Subcutaneous adipose tissue (tissue), 4 donors: ENCODE results near the gene LCE1E. TPM values are rescaled to one million over a fixed set of nuclear protein-coding genes. Genes with fewer than 3 reads are reported as not detected.

Source experiments
- total RNA-seq, 4 donors: library from RNA; depleted of rRNA; stranded (reverse); fragments of >200 nt; gene quantifications; one replicate each; pipeline ENCODE4 v1.1.0, GENCODE V29; 2016
- TF ChIP-seq, protein P1 (sequence below): fragments of 450-650 bp; IDR thresholded peaks from one replicate; pipeline ENCODE4 v1.5.1; 2016; ENCODE audit warnings: low read depth, mild to moderate bottlenecking, control low read depth, antibody characterized with exemption, moderate library complexity

LCE1E gene
- total RNA-seq, 4 donors from 2014 or later: not detected

DNA sequence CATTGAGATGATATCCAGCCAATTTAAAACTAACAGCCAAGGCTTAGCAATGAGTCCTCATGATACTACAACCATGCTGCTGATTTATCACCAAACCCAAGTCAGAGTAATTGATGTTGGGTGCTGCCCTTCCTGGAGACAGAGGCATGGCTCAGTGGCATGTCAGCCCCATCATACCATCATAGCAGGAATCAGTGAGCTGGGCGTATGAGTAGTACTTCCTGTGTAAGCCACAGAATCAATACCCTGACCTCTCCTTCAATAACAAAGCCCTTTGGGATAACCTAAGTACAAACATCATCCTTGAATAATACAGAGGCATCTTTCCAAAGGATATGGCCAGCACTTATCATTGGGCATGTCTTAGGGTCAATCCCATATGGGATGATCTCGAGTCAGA, 3.0 kb upstream of the LCE1E start:
- TF ChIP-seq, protein P1, sequence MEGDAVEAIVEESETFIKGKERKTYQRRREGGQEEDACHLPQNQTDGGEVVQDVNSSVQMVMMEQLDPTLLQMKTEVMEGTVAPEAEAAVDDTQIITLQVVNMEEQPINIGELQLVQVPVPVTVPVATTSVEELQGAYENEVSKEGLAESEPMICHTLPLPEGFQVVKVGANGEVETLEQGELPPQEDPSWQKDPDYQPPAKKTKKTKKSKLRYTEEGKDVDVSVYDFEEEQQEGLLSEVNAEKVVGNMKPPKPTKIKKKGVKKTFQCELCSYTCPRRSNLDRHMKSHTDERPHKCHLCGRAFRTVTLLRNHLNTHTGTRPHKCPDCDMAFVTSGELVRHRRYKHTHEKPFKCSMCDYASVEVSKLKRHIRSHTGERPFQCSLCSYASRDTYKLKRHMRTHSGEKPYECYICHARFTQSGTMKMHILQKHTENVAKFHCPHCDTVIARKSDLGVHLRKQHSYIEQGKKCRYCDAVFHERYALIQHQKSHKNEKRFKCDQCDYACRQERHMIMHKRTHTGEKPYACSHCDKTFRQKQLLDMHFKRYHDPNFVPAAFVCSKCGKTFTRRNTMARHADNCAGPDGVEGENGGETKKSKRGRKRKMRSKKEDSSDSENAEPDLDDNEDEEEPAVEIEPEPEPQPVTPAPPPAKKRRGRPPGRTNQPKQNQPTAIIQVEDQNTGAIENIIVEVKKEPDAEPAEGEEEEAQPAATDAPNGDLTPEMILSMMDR: no peak

DNA sequence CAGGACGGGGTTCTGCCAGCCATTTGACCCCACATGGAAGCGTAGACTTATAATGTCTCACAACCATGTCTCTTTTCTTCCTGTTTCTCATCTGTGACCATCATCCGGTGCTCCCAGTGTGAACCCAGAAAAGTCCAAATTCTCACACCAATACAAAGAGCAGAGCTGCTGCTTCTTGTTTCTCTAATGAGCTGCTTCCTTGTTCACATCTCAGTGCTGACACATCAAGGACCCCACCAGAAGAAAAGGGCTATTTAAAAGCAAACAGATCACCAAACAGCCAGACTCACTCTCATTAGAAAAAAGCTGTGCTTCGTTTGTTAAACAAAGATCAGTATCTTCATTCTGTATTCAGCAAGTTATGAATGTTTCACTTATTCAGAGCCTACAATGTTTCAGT, 9.6 kb downstream of the LCE1E start:
- TF ChIP-seq, protein P1: no peak

DNA sequence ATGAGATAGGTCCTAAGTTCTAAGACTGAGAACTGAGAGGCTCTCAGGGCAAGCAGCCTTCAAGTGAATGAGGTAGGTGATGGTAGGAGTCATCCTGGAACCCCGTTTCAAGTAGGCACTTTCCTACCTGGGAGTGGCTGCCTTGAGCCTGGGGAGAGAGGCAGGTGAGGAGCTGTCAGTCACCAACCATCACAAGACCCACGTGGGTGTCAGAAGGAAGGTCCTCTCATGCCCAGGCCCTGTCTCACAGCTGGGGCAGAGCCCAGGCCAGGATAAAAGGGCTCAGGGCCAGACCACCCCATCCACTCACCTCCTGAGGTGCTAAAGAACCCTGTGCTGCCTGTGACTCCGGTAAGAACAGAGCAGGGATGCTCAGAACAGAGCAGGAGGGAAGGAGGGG, 10.4 kb downstream of the LCE1E start, which contains the start of gene LCE1D:
Gene LCE1D, plus strand, starts transcription at position 301 of the 400 bp plus-strand sequence. CDS start 1,074 bp downstream, outside the sequence.
- TF ChIP-seq, protein P1: no peak

DNA sequence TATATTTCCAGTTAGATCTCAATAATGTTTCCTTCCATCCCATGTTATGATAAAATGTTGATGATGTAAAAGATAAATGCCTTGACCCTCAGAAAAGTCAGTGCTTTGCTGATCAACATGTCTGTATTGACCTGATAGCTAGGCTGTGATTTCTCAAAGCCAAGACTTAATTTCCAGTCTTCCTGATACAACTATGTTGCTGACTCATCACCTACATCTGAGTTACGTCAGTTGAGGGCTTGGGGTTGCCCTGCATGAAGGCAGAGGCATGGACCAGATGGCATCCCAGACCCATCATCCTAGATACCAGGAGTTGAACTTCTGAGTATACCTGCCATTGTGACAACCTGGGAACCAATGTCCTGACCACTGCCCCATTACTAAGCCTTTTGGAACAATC, 15.3 kb downstream of the LCE1E start:
- TF ChIP-seq, protein P1: no peak

DNA sequence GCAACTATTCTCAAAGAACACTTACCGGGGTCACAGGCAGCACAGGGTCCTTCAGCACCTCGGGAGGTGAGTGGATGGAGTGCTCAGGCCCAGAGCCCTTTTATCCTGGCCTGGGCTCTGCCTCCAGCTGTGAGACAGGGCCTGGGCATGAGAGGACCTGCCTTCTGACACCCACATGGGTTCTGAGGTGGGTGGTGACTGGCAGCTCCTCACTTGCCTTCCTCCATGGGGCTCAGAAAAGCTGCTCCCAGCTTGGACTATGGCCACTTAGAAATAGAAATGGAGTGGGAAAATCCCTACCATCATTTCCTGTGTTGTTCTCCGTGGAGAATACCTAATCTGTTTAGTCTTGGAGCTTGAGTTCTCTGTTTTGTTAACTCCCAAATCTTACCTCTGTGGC, 20.5 kb downstream of the LCE1E start, which contains the start of gene LCE1C:
Gene LCE1C, minus strand, starts transcription at position 76 of the 400 bp plus-strand sequence. CDS start 1,173 bp downstream, outside the sequence.
- TF ChIP-seq, protein P1: no peak

DNA sequence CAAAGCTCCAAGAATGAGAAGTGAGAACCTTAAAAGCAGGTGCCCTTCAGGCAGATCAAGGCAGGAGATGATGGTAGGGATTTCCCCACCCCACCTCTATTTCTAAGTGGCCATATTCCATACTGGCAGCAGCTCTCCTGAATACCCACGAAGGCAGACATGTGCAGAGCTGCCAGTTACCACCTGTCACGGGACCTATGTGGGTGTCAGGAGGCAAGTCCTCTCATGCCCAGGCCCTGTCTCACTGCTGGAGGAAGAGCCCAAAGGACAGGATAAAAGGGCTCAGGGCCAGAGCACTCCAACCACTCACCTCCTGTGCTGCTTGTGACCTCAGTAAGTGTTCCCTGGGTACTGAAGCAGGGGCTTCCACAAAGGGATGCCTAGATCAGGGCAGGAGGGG, 25.0 kb downstream of the LCE1E start:
- TF ChIP-seq, protein P1: no peak

DNA sequence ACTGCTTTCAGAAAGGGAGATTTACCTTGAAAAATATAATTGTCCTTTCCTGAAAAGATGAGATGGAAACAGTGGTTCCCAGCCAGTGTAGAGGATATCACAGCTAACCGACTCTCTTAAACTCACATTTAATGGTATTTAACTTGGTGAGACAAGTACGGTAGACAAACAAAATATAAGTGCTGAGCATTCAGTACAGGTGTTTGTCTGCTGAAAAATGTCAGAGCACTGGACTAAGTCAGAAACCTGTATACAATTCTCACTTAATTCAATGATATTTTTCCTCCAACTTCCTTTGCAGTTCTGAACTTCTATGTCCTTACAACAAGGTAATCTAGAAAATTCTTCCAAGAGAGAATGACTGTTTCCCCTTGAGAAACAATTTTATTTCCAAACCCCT, 25.6 kb downstream of the LCE1E start, which contains the start of gene LCE1B:
Gene LCE1B, plus strand, starts transcription at position 301 of the 400 bp plus-strand sequence. CDS start 476 bp downstream, outside the sequence.
- TF ChIP-seq, protein P1: no peak
